Anterior cingulate cortex (tissue), 58 donors: ENCODE results near the gene RBP5.

Experiments
- DNase-seq, 58 donors: peaks; one replicate each; lab custom pipeline; 2025; lab: John Stamatoyannopoulos, UW

Gene RBP5

GRCh38 chr12:7103837-7104584 lies 24.7 kb downstream of the RBP5 start:
- DNase-seq: no peak

- DNase-seq: no peak
Observed at GRCh38 chr12:7102582-7102981, 26.1 kb downstream of the RBP5 start.

- no peak for DNase-seq
Observed at GRCh38 chr12:7101694-7102131, 27.0 kb downstream of the RBP5 start.

GRCh38 chr12:7101047-7101693 lies 27.5 kb downstream of the RBP5 start:
- DNase-seq: no peak

- no peak for DNase-seq
Observed at GRCh38 chr12:7100239-7100638, 28.4 kb downstream of the RBP5 start.

GRCh38 chr12:7099290-7099996 lies 29.2 kb downstream of the RBP5 start:
- DNase-seq: no peak

GRCh38 chr12:7096979-7097378 lies 31.7 kb downstream of the RBP5 start:
- no peak for DNase-seq

GRCh38 chr12:7096006-7096932 lies 32.4 kb downstream of the RBP5 start:
- no peak for DNase-seq

- no peak for DNase-seq
Observed at GRCh38 chr12:7093892-7094291, 34.8 kb downstream of the RBP5 start.

GRCh38 chr12:7093486-7093885 lies 35.2 kb downstream of the RBP5 start:
- no peak for DNase-seq

GRCh38 chr12:7092986-7093460 lies 35.7 kb downstream of the RBP5 start:
- no peak for DNase-seq

- DNase-seq: peak in 44 of 58 donors; percentile 4 to 68 (median 29)
Observed at GRCh38 chr12:7092229-7092985, 36.3 kb downstream of the RBP5 start, which contains the start of gene C1R. Gene C1R, minus strand, starts transcription at chr12:7092445. Its CDS starts 57 bp downstream, at chr12:7092388.

GRCh38 chr12:7091660-7092228 lies 36.9 kb downstream of the RBP5 start:
- peak in 1 of 58 donors; percentile 47 for DNase-seq

- DNase-seq: no peak
Observed at GRCh38 chr12:7091171-7091570, 37.5 kb downstream of the RBP5 start.

- DNase-seq: no peak
Observed at GRCh38 chr12:7090222-7090998, 38.3 kb downstream of the RBP5 start.

GRCh38 chr12:7089196-7089871 lies 39.4 kb downstream of the RBP5 start:
- no peak for DNase-seq

GRCh38 chr12:7083125-7083524 lies 45.6 kb downstream of the RBP5 start:
- DNase-seq: no peak

GRCh38 chr12:7081037-7081436 lies 47.7 kb downstream of the RBP5 start:
- no peak for DNase-seq
